Neural crest cell (in vitro differentiated cells): ENCODE data around the gene EML5. TPM values are rescaled to one million over a fixed set of nuclear protein-coding genes. Genes with fewer than 3 reads are reported as not detected.

Experiments
- DNase-seq: peaks from one replicate; pipeline ENCODE4 v3.0.0; 2021; ENCODE audit warnings: low read depth, mixed read lengths, low spot score
- H3K27ac Mint-ChIP-seq: one replicate; pipeline ENCODE4 v1.8.0; 2021; ENCODE audit warnings: mild to moderate bottlenecking, mixed read lengths; ENCODE audit not compliant: unreplicated experiment
- H3K27me3 Mint-ChIP-seq: 2 replicates; pipeline ENCODE4 v1.8.0; 2021; ENCODE audit warnings: low read depth, mild to moderate bottlenecking, mixed read lengths
- H3K36me3 Mint-ChIP-seq: 2 replicates; pipeline ENCODE4 v1.8.0; 2021; ENCODE audit warnings: low read depth, mild to moderate bottlenecking, mixed read lengths
- H3K4me1 Mint-ChIP-seq: 2 replicates; pipeline ENCODE4 v1.8.0; 2021; ENCODE audit warnings: mixed read lengths
- H3K4me3 Mint-ChIP-seq: one replicate; pipeline ENCODE4 v1.8.0; 2021; ENCODE audit warnings: mild to moderate bottlenecking, mixed read lengths
- H3K9me3 Mint-ChIP-seq: 2 replicates; pipeline ENCODE4 v1.8.0; 2021; ENCODE audit warnings: mixed read lengths
- CTCF ChIP-seq: fragments of 200-600 bp; sonication (generic); conservative IDR thresholded peaks from 2 replicates; pipeline ENCODE4 v1.5.0; 2021; ENCODE audit warnings: antibody characterized with exemption, mild to moderate bottlenecking
- total RNA-seq: library from RNA; stranded (reverse); gene quantifications from 2 replicates; pipeline ENCODE4 v1.2.1, GENCODE V29; 2021

Gene EML5
- total RNA-seq, 1 donor from 2014 or later, result 1.3 TPM

GRCh38 chr14:88599761-88600439 lies 192.9 kb downstream of the EML5 start:
- no peaks in the 10 kb centered on the region for H3K9me3 Mint-ChIP-seq
- H3K4me1 Mint-ChIP-seq, result no peaks in the 10 kb centered on the region
- no peak for DNase-seq
- no peak overlapping the region for H3K4me3 Mint-ChIP-seq
- no peaks in the 10 kb centered on the region for H3K27me3 Mint-ChIP-seq
- peak overlapping the region; percentile 55 for H3K27ac Mint-ChIP-seq
- H3K36me3 Mint-ChIP-seq, result peaks cover 21% of the 10 kb centered on the region
- no peak for TF ChIP-seq CTCF

GRCh38 chr14:88599326-88599725 lies 193.4 kb downstream of the EML5 start:
- Mint-ChIP-seq H3K4me1 (no peaks in the 10 kb centered on the region), H3K27me3 (no peaks in the 10 kb centered on the region), H3K9me3 (no peaks in the 10 kb centered on the region), H3K27ac (no peak overlapping the region), H3K4me3 (no peak overlapping the region), H3K36me3 (peaks cover 21% of the 10 kb centered on the region)
- no peak for TF ChIP-seq CTCF
- no peak for DNase-seq

GRCh38 chr14:88598097-88598675 lies 194.6 kb downstream of the EML5 start:
- peak overlapping the region; percentile 15 for H3K27ac Mint-ChIP-seq
- no peaks in the 10 kb centered on the region for H3K9me3 Mint-ChIP-seq
- no peak for TF ChIP-seq CTCF
- peaks cover 19% of the 10 kb centered on the region for H3K36me3 Mint-ChIP-seq
- H3K4me3 Mint-ChIP-seq, result no peak overlapping the region
- no peaks in the 10 kb centered on the region for H3K4me1 Mint-ChIP-seq
- no peak for DNase-seq
- H3K27me3 Mint-ChIP-seq, result no peaks in the 10 kb centered on the region

- Mint-ChIP-seq H3K4me3 (no peak overlapping the region), H3K27me3 (no peaks in the 10 kb centered on the region), H3K36me3 (peaks cover 17% of the 10 kb centered on the region), H3K9me3 (no peaks in the 10 kb centered on the region), H3K4me1 (no peaks in the 10 kb centered on the region), H3K27ac (peak overlapping the region; percentile 44)
- DNase-seq, result no peak
- no peak for TF ChIP-seq CTCF
Observed at GRCh38 chr14:88597601-88598000, 195.2 kb downstream of the EML5 start.

- no peaks in the 10 kb centered on the region for H3K9me3 Mint-ChIP-seq
- no peak for TF ChIP-seq CTCF
- no peaks in the 10 kb centered on the region for H3K27me3 Mint-ChIP-seq
- peaks cover 14% of the 10 kb centered on the region for H3K36me3 Mint-ChIP-seq
- DNase-seq, result no peak
- no peak overlapping the region for H3K27ac Mint-ChIP-seq
- H3K4me1 Mint-ChIP-seq, result no peaks in the 10 kb centered on the region
- no peak overlapping the region for H3K4me3 Mint-ChIP-seq
Observed at GRCh38 chr14:88597038-88597437, 195.7 kb downstream of the EML5 start.
